ENCODE data around the gene INHBB.

Gene INHBB

DNA sequence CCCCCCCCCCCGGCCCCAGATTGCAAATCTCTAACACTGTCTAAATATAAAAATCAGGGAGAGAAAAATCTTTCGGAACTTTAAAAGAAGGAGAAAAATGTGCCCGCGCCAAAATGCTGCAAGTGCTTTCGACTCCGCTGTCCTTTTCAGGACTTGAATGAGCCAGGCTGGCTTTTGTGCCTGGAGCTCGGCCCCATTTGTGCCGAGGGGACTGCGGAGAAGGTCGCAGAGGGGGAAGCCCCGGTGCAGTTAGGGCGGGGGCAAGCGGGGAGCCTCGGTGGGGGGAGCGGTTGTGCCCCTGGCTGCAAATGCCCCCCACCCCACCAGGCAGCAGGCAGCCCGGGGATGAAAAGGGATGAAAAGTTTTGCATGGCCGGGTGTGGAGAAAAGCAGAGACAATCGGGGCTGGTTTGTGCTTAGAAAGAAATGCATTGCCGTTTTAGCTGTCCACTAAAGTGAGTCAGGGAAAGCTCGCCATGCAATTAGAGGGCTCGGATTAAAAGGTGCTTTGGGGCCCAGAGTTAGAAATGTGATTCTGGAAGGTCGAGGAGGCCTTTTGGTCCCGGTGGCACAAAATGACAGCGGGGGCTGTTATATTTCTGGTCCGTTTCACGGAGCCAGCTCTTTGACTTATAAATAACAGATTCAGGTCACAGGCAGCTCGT lies 1.6 kb downstream of the INHBB start:
- Histone ChIP-seq H3K27me3 (ENCODE audit: control insufficient read depth, insufficient read depth, low read length, poor library complexity, severe bottlenecking) (peaks cover 89% of the 10 kb centered on the region), H3K27ac (ENCODE audit: insufficient read depth, low read depth, low read length, poor library complexity, severe bottlenecking) (no peak overlapping the region), H3K36me3 (ENCODE audit: control insufficient read depth, insufficient read depth, low read length) (no peaks in the 10 kb centered on the region), H3K4me3 (ENCODE audit: insufficient read depth, low read depth, low read length) (peak overlapping the region; percentile 7), H3K9me3 (ENCODE audit: control insufficient read depth, low read length) (no peaks in the 10 kb centered on the region), H3K4me1 (ENCODE audit: control insufficient read depth, insufficient read depth, low read length) (peaks cover 29% of the 10 kb centered on the region)
- 3% methylated on average over 24 to 27 of the region's 27 CpGs for WGBS, 2 experiments

- peaks cover 81% of the 10 kb centered on the region for H3K27me3 ChIP-seq (ENCODE audit: control insufficient read depth, insufficient read depth, low read length, poor library complexity, severe bottlenecking)
- H3K9me3 ChIP-seq (ENCODE audit: control insufficient read depth, low read length) = no peaks in the 10 kb centered on the region
- no peak overlapping the region for H3K4me3 ChIP-seq (ENCODE audit: insufficient read depth, low read depth, low read length)
- WGBS, 2 experiments = 4 to 9% methylated on average over 7 of the region's 7 CpGs
- no peaks in the 10 kb centered on the region for H3K36me3 ChIP-seq (ENCODE audit: control insufficient read depth, insufficient read depth, low read length)
- peaks cover 25% of the 10 kb centered on the region for H3K4me1 ChIP-seq (ENCODE audit: control insufficient read depth, insufficient read depth, low read length)
- no peak overlapping the region for H3K27ac ChIP-seq (ENCODE audit: insufficient read depth, low read depth, low read length, poor library complexity, severe bottlenecking)
These were observed 2.3 kb downstream of the INHBB start for GRCh38 chr2:120348134-120348736.

- Histone ChIP-seq H3K9me3 (ENCODE audit: control insufficient read depth, low read length) (no peaks in the 10 kb centered on the region), H3K36me3 (ENCODE audit: control insufficient read depth, insufficient read depth, low read length) (no peaks in the 10 kb centered on the region), H3K4me3 (ENCODE audit: insufficient read depth, low read depth, low read length) (no peak overlapping the region), H3K27me3 (ENCODE audit: control insufficient read depth, insufficient read depth, low read length, poor library complexity, severe bottlenecking) (peaks cover 75% of the 10 kb centered on the region), H3K27ac (ENCODE audit: insufficient read depth, low read depth, low read length, poor library complexity, severe bottlenecking) (no peak overlapping the region), H3K4me1 (ENCODE audit: control insufficient read depth, insufficient read depth, low read length) (peaks cover 25% of the 10 kb centered on the region)
- WGBS, 2 experiments = 37 to 38% methylated on average over 27 of the region's 27 CpGs
These were observed 3.0 kb downstream of the INHBB start for GRCh38 chr2:120348737-120349439.

DNA sequence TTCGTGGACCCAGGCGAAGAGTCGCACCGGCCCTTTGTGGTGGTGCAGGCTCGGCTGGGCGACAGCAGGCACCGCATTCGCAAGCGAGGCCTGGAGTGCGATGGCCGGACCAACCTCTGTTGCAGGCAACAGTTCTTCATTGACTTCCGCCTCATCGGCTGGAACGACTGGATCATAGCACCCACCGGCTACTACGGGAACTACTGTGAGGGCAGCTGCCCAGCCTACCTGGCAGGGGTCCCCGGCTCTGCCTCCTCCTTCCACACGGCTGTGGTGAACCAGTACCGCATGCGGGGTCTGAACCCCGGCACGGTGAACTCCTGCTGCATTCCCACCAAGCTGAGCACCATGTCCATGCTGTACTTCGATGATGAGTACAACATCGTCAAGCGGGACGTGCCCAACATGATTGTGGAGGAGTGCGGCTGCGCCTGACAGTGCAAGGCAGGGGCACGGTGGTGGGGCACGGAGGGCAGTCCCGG lies 3.5 kb downstream of the INHBB start:
- Histone ChIP-seq H3K36me3 (ENCODE audit: control insufficient read depth, insufficient read depth, low read length) (no peaks in the 10 kb centered on the region), H3K27me3 (ENCODE audit: control insufficient read depth, insufficient read depth, low read length, poor library complexity, severe bottlenecking) (peaks cover 69% of the 10 kb centered on the region)
- 85 to 86% methylated on average over 31 of the region's 31 CpGs for WGBS, 2 experiments

GRCh38 chr2:120350080-120350479 lies 4.1 kb downstream of the INHBB start:
- Histone ChIP-seq H3K36me3 (ENCODE audit: control insufficient read depth, insufficient read depth, low read length) (no peaks in the 10 kb centered on the region), H3K27me3 (ENCODE audit: control insufficient read depth, insufficient read depth, low read length, poor library complexity, severe bottlenecking) (peaks cover 63% of the 10 kb centered on the region), H3K9me3 (ENCODE audit: control insufficient read depth, low read length) (no peaks in the 10 kb centered on the region), H3K4me3 (ENCODE audit: insufficient read depth, low read depth, low read length) (no peak overlapping the region), H3K4me1 (ENCODE audit: control insufficient read depth, insufficient read depth, low read length) (peaks cover 25% of the 10 kb centered on the region), H3K27ac (ENCODE audit: insufficient read depth, low read depth, low read length, poor library complexity, severe bottlenecking) (no peak overlapping the region)
- 76% methylated on average over 17 of the region's 17 CpGs for WGBS, 2 experiments

More for the DNA sequence above, 3.5 kb downstream of the INHBB start:
- no peaks in the 10 kb centered on the region for H3K9me3 ChIP-seq (ENCODE audit: control insufficient read depth, low read length)
- no peak overlapping the region for H3K4me3 ChIP-seq (ENCODE audit: insufficient read depth, low read depth, low read length)
- peaks cover 25% of the 10 kb centered on the region for H3K4me1 ChIP-seq (ENCODE audit: control insufficient read depth, insufficient read depth, low read length)
- no peak overlapping the region for H3K27ac ChIP-seq (ENCODE audit: insufficient read depth, low read depth, low read length, poor library complexity, severe bottlenecking)

GRCh38 chr2:120350801-120351320 lies 4.9 kb downstream of the INHBB start:
- H3K27me3 ChIP-seq (ENCODE audit: control insufficient read depth, insufficient read depth, low read length, poor library complexity, severe bottlenecking) = peaks cover 56% of the 10 kb centered on the region
- H3K27ac ChIP-seq (ENCODE audit: insufficient read depth, low read depth, low read length, poor library complexity, severe bottlenecking) = no peak overlapping the region
- WGBS, 2 experiments = 95% methylated on average over 22 to 23 of the region's 23 CpGs
- H3K9me3 ChIP-seq (ENCODE audit: control insufficient read depth, low read length) = no peaks in the 10 kb centered on the region
- H3K36me3 ChIP-seq (ENCODE audit: control insufficient read depth, insufficient read depth, low read length) = no peaks in the 10 kb centered on the region
- H3K4me1 ChIP-seq (ENCODE audit: control insufficient read depth, insufficient read depth, low read length) = peaks cover 25% of the 10 kb centered on the region
- H3K4me3 ChIP-seq (ENCODE audit: insufficient read depth, low read depth, low read length) = no peak overlapping the region

DNA sequence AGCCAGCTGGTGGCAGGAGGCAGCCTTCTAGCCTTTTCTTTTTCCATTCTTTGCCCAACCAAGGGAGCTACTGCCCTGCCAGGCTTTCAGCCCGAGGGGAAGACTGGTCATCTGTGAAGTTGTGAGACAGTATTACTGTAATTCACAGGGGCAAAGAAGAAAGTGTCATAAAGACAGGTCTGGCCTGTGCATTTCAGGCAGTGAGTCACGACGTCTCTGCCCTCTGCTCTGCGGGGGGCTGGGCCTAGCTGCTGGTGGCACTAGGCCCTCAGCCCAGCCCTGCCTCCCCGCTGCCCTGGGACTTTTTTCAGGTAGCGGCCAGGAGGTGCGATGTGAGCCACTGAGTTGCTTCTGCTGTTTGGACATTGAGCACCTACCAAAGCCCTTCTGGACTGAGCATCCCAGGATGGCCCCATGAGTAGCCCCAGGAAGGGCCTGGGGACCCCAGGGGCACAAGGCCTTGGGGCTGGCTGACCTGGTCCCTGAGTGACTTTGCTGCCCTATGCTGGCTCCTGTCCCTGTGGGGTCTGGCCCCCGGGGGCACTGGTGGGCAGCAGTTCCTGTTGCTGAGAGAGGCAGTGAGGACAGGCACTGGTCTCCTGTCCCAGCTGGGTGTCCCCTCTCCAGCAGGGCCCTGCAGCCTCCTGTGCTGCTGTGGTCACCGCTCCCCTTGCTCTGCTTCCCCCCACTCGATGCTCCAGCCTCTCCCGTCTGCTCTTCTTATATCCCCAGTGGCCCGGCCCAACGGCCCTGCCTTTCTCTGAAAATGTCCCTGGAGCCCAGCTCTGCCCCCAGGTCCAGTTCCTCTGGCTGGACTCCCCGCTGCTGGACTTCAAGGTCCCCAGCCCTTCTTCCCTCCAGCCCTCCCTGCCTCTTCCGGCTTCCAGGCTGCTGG lies 7.0 kb downstream of the INHBB start:
- WGBS, 2 experiments = 82 to 85% methylated on average over 15 of the region's 15 CpGs
- H3K27me3 ChIP-seq (ENCODE audit: control insufficient read depth, insufficient read depth, low read length, poor library complexity, severe bottlenecking) = peaks cover 36% of the 10 kb centered on the region
- no peak overlapping the region for H3K4me3 ChIP-seq (ENCODE audit: insufficient read depth, low read depth, low read length)
- H3K36me3 ChIP-seq (ENCODE audit: control insufficient read depth, insufficient read depth, low read length) = no peaks in the 10 kb centered on the region
- H3K4me1 ChIP-seq (ENCODE audit: control insufficient read depth, insufficient read depth, low read length) = peaks cover 15% of the 10 kb centered on the region
- H3K27ac ChIP-seq (ENCODE audit: insufficient read depth, low read depth, low read length, poor library complexity, severe bottlenecking) = no peak overlapping the region
- no peaks in the 10 kb centered on the region for H3K9me3 ChIP-seq (ENCODE audit: control insufficient read depth, low read length)

- WGBS, 2 experiments = 94 to 96% methylated on average over 5 of the region's 5 CpGs
- Histone ChIP-seq H3K36me3 (ENCODE audit: control insufficient read depth, insufficient read depth, low read length) (no peaks in the 10 kb centered on the region), H3K27ac (ENCODE audit: insufficient read depth, low read depth, low read length, poor library complexity, severe bottlenecking) (no peak overlapping the region), H3K4me3 (ENCODE audit: insufficient read depth, low read depth, low read length) (no peak overlapping the region), H3K9me3 (ENCODE audit: control insufficient read depth, low read length) (no peaks in the 10 kb centered on the region), H3K4me1 (ENCODE audit: control insufficient read depth, insufficient read depth, low read length) (peaks cover 9% of the 10 kb centered on the region), H3K27me3 (ENCODE audit: control insufficient read depth, insufficient read depth, low read length, poor library complexity, severe bottlenecking) (peaks cover 30% of the 10 kb centered on the region)
These were observed 7.6 kb downstream of the INHBB start for GRCh38 chr2:120353591-120353898.

GRCh38 chr2:120353931-120354330 lies 8.0 kb downstream of the INHBB start:
- no peaks in the 10 kb centered on the region for H3K9me3 ChIP-seq (ENCODE audit: control insufficient read depth, low read length)
- WGBS, 2 experiments = 94 to 95% methylated on average over 10 of the region's 10 CpGs
- peaks cover 26% of the 10 kb centered on the region for H3K27me3 ChIP-seq (ENCODE audit: control insufficient read depth, insufficient read depth, low read length, poor library complexity, severe bottlenecking)
- H3K27ac ChIP-seq (ENCODE audit: insufficient read depth, low read depth, low read length, poor library complexity, severe bottlenecking) = no peak overlapping the region
- no peak overlapping the region for H3K4me3 ChIP-seq (ENCODE audit: insufficient read depth, low read depth, low read length)
- H3K36me3 ChIP-seq (ENCODE audit: control insufficient read depth, insufficient read depth, low read length) = no peaks in the 10 kb centered on the region
- H3K4me1 ChIP-seq (ENCODE audit: control insufficient read depth, insufficient read depth, low read length) = peaks cover 7% of the 10 kb centered on the region
